Ishikawa (cell line): ENCODE results near the gene BBC3.

Experiments used
- CEBPB ChIP-seq: IDR thresholded peaks from 2 replicates; pipeline ENCODE4 v1.6.1; 2012
- CREB1 ChIP-seq: IDR thresholded peaks from 2 replicates; pipeline ENCODE4 v1.6.1; 2012; ENCODE audit warnings: low read depth
- EGR1 ChIP-seq: IDR thresholded peaks from 2 replicates; pipeline ENCODE4 v1.6.1; 2012
- EP300 ChIP-seq: IDR thresholded peaks from 2 replicates; pipeline ENCODE4 v1.6.1; 2012; ENCODE audit warnings: borderline replicate concordance
- FOXM1 ChIP-seq: IDR thresholded peaks from 2 replicates; pipeline ENCODE4 v1.6.1; 2012; ENCODE audit warnings: low read depth, borderline replicate concordance
- MAX ChIP-seq: IDR thresholded peaks from 2 replicates; pipeline ENCODE4 v1.6.1; 2012
- NFIC ChIP-seq: IDR thresholded peaks from 2 replicates; pipeline ENCODE4 v1.6.1; 2012
- RAD21 ChIP-seq: IDR thresholded peaks from 2 replicates; pipeline ENCODE4 v1.6.1; 2012; ENCODE audit warnings: low read depth
- REST ChIP-seq: IDR thresholded peaks from 2 replicates; pipeline ENCODE4 v1.6.1; 2012; ENCODE audit warnings: low read depth, mild to moderate bottlenecking
- TAF1 ChIP-seq: IDR thresholded peaks from 2 replicates; pipeline ENCODE4 v1.6.1; 2012; ENCODE audit warnings: low read depth, mild to moderate bottlenecking
- TCF12 ChIP-seq: IDR thresholded peaks from 2 replicates; pipeline ENCODE4 v1.6.1; 2012; ENCODE audit warnings: low read depth
- TEAD4 ChIP-seq: IDR thresholded peaks from 2 replicates; pipeline ENCODE4 v1.6.1; 2012
- USF1 ChIP-seq: IDR thresholded peaks from 2 replicates; pipeline ENCODE4 v1.6.1; 2012
- YY1 ChIP-seq: IDR thresholded peaks from 2 replicates; pipeline ENCODE4 v1.6.1; 2012; ENCODE audit warnings: low read depth
- ZBTB7A ChIP-seq: IDR thresholded peaks from 2 replicates; pipeline ENCODE4 v1.6.1; 2012; ENCODE audit warnings: low read depth

BBC3 gene

GRCh38 chr19:47230921-47231214 lies at the start of gene BBC3:
BBC3 (minus strand) TSS chr19:47231199; CDS start chr19:47228431, 2,768 bp downstream.
- no peak for TF ChIP-seq NFIC
- no peak for TF ChIP-seq RAD21
- TF ChIP-seq REST, result no peak
- TF ChIP-seq YY1, result no peak
- TF ChIP-seq TEAD4, result no peak
- TF ChIP-seq CREB1, result no peak

- TF ChIP-seq RAD21, result peak; percentile 24; the same call in 1 of the 2 replicates
- no peak for TF ChIP-seq FOXM1
Observed at GRCh38 chr19:47280183-47280797, 49.3 kb upstream of the BBC3 start.

- no peak for TF ChIP-seq NFIC
- no peak for TF ChIP-seq EGR1
- TF ChIP-seq REST, result no peak
- TF ChIP-seq FOXM1, result no peak
- no peak for TF ChIP-seq ZBTB7A
- TF ChIP-seq USF1, result no peak
- TF ChIP-seq CEBPB, result no peak
- TF ChIP-seq CREB1, result no peak
- TF ChIP-seq MAX, result no peak
- no peak for TF ChIP-seq TEAD4
- no peak for TF ChIP-seq YY1
- TF ChIP-seq TAF1, result no peak
- TF ChIP-seq TCF12, result no peak
- no peak for TF ChIP-seq EP300
- no peak for TF ChIP-seq RAD21
Observed at GRCh38 chr19:47275791-47276461, 44.9 kb upstream of the BBC3 start.

- TF ChIP-seq EGR1, result peak; percentile 88
- TF ChIP-seq CEBPB, result no peak
- TF ChIP-seq ZBTB7A, result peak; percentile 33; the same call in 1 of the 2 replicates
- no peak for TF ChIP-seq TAF1
Observed at GRCh38 chr19:47274891-47275761, 44.1 kb upstream of the BBC3 start.

- no peak for TF ChIP-seq FOXM1
- 0 out of 2 replicates have a peak, but pooled peaks have one; percentile 26 for TF ChIP-seq EGR1
- TF ChIP-seq TEAD4, result peak; percentile 24
- TF ChIP-seq YY1, result no peak
Observed at GRCh38 chr19:47274071-47274890, 43.3 kb upstream of the BBC3 start, which contains the start of gene INAFM1. INAFM1 (plus strand) TSS chr19:47274885; CDS start chr19:47274920, 35 bp downstream.

- peak; percentile 2; the same call in 1 of the 2 replicates for TF ChIP-seq USF1
- TF ChIP-seq MAX, result peak; percentile 69
- TF ChIP-seq ZBTB7A, result peak; percentile 55; the same call in 1 of the 2 replicates
- peak; percentile 39; the same call in 1 of the 2 replicates for TF ChIP-seq NFIC
- no peak; the same call in 1 of the 2 replicates for TF ChIP-seq EGR1
- peak; percentile 9; the same call in 1 of the 2 replicates for TF ChIP-seq CREB1
- TF ChIP-seq RAD21, result no peak
- TF ChIP-seq TAF1, result peak; percentile 51
Observed at GRCh38 chr19:47273313-47274070, 42.5 kb upstream of the BBC3 start.
